22Rv1 (cell line): Measurements from ENCODE around the gene SET.

Experiments used
- CTCF ChIP-seq: fragments of 450-650 bp; IDR thresholded peaks from 2 replicates; pipeline ENCODE4 v1.5.1; 2017; ENCODE audit warnings: mild to moderate bottlenecking
- ZFX ChIP-seq: fragments of 450-650 bp; IDR thresholded peaks from 2 replicates; pipeline ENCODE4 v1.6.1; 2017; ENCODE audit warnings: antibody characterized with exemption, borderline replicate concordance

GRCh38 chr9:128732576-128732975 is 43.6 kb downstream of the SET start:
- no peak for TF ChIP-seq CTCF
- no peak for TF ChIP-seq ZFX
